NOMO-1 (cell line): Measurements from ENCODE around the gene ADAMTS7.
"Not testable (repeated sequence)": the region's sequence is repeated elsewhere in the genome, so short reads cannot be mapped to it uniquely, and the experiment has no call there.

Source experiments
- DNase-seq, 2 experiments: peaks; one replicate each; lab custom pipeline; 2025; ENCODE audit not compliant: unreplicated experiment in 2 of 2; lab: John Stamatoyannopoulos, UW

The ADAMTS7 gene

DNA sequence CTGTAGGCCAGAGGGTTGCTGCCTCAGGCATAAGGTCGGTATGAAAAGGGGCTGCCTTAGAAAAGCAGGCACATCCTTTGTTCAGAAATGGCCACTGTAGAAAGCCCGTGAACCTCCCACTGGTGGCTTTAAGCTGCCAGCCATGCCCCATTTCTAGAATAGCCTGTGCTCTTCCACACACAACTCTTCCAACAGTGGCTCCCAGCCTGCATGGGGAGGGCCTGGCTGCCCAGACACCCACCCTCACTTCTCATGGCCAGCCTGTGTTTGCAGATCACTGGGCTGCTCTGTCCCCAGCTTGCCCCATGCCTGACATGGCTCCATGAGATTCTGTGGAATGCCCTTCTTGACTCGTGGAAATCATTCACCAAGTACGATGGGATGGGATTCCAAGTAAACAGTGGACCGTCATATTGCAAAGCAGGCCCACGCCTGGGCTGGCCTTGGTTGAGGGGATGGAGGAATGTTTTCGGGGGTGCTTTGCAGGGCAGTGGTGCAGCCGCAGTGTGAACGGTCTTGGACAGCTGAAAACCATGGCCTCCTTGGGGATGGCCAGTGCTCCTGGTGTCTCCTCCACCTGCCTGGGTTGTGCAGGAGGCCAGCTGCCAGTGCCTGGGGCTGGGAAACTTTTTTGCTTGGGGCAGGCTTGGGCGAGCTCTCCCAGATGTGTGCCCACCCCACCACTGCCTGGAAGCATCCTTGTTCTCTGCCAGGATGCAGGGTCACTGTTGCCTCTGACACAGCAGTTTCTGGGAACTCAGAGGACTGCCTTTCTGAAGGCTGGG is 57.3 kb downstream of the ADAMTS7 start:
- not testable (repeated sequence) for DNase-seq

DNA sequence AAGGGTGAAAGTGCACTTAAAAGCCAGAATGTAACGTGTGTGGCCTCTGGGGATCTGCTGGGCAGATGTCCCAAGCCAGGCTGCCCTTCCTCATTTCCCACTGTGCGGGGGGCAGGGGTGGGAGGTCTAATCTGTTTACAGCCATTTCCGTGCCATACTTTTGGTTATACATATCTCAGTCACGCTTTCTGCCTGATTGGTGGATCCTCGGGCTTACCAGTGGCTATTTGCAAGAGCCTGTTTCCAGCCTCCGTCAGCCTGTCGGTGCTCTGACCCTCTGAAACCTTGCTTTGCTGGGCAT is 58.0 kb downstream of the ADAMTS7 start:
- DNase-seq = not testable (repeated sequence)

DNA sequence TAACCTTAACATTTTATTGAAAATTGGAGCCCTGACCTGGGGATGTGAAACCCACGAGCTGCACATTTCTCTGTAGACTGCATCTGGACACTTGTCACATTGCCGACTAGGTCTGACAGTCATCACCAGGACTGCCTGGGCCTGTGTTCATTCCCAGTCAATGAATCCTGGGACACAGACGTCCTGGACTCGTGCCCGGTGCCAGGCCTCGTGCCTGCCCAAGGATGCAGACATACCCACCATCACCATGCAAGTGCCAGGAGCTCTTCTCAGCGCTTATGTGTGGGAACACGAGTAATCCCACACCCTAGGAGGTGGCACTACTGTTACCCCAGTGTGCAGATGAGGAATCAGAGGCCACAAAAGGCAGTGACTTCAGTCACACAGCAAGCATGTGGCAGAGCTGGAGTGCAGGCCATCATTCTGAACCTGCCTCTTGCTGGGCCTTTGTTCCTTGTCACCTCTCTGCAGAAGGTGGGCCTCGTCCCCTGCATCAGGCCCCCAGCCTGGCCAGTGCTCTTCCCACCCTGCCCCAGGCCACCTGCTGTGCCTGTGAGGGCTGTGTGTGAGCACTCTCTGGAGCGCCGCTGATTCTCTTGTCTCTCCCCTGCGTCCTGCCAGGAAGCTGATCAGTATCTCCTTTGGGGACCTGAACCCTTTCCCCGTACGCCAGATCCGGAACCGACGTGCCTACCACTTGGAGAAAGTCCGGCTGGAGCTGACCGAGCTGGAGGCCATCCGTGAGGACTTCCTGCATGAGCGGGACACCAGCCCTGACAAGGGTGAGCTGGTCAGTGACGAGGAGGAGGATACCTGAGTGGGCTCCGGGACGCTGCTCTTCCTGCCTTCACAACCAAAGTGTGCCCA is 58.5 kb downstream of the ADAMTS7 start:
- no peak for DNase-seq

DNA sequence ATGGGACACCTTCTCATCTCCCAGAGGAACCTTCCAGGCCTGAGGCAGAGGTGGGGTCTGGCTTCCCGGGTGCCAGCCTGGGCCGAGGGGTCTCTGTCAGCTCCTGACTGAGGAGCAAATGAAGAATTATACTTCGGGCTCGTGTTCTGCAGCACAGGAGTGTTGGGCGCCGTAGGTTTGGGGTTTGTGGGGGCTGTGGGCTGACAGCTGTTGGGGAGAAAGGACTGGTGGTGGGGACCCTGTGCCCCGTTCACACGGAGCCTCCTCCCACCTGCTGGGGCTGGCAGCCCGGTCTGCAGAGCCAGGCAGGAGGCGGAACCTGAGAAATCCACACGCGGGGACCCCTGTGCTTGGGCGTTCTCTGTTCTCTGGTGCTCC is 59.7 kb downstream of the ADAMTS7 start:
- no peak for DNase-seq

DNA sequence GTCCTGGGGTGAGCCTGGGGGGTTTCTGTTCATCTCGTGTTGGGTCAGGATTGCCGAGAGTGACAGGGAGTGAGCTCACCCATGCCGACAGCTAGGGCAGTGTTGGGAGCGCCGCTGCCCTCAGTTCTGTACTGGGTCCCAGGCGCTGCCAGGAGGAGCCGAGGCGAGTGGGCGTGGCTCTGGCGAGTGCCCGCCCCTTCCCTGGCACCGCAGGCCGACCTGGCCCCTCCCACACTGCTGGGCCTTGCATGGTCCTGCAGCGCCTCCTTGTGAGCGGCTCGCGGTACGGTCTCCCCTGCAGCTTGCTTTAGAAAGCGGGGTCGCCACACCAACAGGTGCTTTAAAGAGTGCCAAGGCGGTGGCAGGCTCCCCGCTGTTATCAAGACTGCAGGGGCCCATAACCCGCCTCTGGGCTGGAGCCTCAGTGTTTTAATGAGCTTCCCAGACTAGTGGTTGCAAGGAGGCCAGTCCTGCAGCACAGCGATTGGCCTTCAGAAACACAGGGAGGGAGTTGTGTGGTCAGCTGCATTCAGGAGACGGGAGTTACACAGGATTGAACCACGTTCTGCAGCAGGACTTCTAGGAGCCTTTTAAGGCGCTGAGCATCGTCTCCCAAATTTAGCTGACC is 60.2 kb downstream of the ADAMTS7 start:
- DNase-seq = peak; percentile 69 to 88

DNA sequence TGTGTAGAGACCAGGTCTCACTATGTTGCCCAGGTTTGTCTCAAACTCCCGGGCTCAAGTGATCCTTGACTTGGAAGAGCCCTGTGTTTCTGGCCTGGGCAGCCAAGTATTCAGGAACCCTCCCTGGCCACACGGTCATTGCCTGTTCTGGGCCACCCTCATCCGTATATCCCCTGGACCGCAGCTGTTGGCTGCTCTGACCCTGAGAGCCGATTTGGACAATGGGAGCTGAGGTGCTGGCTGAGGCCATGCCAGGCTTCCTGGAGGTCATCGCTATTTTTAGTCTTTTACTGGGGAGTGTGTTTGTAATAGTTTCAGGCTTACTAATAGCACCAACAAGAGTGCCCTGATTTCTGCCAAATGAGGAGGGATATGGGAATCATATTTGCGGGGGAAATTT is 60.7 kb downstream of the ADAMTS7 start:
- DNase-seq = no peak

DNA sequence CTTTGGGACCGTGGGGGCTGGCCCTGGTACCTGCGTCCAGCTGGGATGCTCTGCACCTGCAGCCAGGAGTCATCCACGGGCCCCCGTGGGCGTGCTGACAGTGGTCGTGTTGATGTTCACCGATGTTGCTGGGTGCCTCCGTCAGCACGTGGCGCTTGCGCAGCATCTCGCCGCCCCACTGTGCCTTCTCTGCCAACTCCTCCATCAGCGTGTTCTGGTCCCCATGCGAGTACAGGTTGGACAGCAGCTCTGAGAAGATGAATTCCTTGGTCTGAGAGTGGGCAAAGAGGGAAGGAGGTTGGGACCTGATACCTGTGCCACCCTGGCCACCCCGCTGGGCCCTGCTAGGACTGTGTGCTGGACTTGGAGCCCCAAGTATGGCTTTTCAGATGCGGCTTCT is 61.4 kb downstream of the ADAMTS7 start:
- no peak for DNase-seq

DNA sequence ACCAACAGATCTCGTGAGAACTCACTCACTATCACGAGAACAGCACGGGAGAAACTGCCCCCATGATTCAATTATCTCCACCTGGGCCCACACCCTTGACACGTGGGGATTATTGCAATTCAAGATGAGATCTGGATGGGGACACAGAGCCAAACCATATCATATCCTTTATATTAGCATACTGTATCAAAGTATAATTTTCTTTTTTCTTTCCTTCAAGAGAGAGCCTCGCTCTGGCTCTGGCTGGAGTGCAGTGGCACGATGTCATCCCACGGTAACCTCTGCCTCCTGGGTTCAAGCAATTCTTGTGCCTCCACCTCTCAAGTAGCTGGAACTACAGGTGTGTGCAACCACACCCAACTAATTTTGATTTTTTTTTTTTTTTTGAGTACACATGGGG is 63.4 kb downstream of the ADAMTS7 start:
- not testable (repeated sequence) for DNase-seq

DNA sequence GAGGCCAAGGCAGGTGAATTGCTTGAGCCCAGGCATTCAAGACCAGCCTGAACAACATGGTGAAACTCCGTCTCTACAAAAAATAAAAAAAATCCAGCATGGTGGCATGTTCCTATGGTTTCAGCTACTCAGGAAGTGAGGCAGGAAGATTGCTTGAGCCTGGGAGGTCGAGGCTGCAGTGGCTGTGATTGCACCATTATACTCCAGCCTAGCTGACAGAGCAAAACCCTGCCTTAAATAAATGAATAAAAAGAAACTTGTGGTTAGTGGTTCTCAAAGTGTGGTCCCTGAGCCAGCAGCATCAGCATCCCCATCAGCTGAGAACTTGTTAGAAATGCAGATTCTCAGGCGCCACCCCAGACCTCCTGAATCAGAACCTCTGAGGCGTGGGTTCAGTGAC is 69.6 kb downstream of the ADAMTS7 start:
- DNase-seq = not testable (repeated sequence)

DNA sequence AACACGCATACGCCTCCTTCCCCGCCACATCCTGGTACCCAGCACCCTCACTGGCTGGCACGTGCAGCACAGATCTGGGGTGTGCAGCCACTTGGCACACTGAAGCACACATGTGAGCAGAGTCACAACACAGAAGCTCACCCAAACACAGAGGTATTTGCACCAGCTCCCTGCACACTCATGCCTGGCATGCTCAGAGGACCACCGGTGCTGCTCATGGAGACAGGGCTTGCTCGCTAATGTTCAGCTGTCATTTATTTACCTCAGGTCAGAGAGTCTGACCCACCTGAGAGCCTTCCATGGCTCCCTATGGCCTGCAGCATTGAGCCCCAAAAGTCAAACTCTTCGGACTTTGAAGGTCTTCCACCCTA is 70.4 kb downstream of the ADAMTS7 start:
- no peak for DNase-seq

DNA sequence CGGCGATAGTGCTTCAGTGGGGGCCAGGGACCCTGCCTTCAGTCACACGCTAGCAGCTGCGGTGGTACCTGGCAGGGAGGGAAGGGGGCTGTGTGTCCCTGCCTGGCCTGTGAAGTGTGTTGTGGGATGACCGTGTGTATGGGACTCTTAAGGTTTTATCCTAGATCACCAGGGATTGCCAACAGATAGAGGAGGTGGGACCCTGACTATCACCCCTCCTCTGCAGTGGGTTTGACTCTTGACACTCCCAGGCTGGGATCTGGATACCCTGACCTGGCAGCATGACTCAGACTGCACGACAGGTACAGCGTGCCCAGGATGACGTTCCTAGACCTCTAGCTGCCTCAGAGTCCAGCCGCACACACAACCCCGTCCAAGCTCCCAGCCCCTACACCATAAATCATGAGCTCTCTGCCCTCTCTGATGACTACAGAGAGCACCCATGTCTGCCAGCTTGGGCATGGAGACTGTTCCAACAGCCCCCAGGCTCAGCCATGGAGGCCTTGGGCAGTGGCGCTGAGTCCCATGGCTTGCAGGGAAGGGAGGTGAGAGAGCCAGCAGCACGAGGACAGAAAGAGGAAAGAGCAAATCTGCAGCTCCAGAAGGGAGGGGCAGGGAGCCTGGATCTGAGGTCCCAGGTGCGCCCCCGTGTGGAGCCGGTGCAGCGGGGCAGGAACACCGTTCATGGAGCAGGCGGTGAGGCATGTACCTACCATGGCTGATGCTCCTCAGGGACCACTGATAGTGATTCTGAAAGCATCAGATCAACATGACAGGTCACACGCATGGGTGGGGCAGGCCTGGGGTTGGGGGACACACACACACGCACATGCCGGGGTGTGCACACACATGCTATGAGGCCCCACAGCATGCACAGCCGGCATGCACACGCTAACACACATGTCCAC is 71.0 kb downstream of the ADAMTS7 start:
- peak; percentile 70 to 73 for DNase-seq

DNA sequence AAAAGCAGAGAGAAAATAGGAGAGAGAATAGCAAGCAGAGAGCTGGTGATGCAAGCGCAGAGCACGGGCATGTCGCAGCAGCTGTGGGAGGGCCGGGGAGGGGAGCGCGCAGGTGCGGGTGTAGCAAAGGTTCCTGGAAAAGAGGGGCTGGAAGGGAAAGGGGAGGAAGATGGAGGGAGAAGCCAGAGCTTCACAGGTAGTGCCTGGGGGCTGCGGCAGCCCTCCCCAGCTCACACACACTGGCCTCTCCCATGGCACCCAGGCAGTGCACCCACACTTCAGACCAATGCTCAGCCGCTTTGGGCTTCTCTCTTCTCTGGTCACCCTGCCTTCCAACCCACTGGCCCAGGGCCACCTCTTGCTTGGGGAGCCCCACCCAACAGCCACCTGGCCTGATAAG is 72.1 kb downstream of the ADAMTS7 start:
- no peak for DNase-seq

DNA sequence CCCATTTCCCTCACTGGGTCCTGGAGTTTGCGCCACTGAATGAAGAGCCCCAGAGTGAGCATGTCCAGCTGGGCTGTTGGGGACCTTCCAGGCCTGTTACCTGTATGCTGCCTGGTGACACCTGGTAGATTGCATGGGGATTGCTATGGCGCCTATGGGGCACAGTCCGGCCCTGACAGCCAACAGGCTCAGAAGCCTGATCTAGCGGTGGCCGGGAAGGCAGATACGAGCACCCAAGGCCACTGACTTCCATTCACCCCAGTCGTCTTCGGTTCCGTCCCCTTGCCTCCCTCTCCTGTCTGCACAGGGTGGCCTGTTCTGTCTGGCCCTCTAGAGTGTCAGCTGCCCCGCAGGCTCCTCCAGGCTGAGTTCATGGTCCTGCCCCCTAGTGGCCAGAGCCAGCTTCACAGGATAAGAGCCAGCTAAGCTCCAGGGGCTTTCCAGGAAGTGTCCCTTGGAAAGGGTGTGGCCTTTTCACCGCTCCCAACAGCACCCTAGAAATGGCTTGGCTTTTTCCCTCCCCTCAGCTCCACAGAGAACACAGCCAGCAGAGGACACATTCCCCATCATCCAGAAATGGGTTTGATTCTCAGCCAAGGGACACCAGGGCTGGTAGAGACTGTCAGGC is 73.2 kb downstream of the ADAMTS7 start:
- peak; percentile 22 to 42 for DNase-seq

DNA sequence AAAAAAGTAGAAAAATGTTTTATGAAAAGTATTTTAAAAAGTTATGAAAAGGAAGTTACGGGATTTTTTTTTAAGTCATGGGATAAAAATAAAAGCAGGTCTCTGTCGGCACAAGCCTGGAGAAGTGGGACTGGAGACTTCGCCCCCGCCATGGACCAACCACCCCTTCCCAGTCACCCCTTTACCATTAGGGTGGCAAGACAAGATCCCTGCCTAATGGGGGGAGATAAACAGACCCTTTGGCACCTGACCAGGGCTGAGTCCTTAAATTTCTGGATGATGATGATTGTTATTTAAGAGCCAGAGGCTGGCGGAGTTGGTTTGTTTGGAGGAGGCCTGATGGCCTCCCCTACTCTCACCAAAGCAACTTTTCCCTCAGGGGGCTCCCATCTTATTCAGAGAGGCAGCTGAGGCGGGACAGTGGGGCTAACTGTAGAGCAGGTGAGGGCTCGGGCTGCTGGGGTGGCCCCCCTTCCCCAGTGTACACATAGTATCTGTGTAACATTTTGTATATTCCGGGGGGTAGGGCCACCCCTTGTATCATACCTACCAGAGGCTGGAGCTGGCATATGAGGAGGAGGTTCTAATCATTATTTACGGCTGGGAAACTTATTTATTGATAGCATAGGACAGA is 74.0 kb downstream of the ADAMTS7 start:
- DNase-seq = no peak

DNA sequence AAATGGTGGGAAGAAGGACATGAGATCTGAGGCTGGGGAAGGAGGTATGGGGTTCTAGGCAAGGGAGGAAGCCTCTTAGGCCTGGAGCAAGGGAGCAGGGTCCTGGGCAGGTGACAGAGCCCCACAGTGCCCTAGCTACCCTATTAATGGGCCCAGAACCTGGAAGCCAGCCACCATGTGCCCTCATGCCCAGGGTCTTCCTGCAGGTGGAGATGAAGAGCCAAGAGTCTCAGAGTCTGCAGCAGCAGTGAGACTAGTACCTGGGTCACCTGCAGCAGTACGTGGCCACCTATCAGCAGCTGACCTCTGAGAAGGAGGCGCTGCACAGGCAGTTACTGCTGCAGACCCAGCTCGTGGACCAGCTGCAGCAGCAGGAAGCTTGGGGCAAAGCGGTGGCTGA is 75.0 kb downstream of the ADAMTS7 start:
- DNase-seq = not testable (repeated sequence)

DNA sequence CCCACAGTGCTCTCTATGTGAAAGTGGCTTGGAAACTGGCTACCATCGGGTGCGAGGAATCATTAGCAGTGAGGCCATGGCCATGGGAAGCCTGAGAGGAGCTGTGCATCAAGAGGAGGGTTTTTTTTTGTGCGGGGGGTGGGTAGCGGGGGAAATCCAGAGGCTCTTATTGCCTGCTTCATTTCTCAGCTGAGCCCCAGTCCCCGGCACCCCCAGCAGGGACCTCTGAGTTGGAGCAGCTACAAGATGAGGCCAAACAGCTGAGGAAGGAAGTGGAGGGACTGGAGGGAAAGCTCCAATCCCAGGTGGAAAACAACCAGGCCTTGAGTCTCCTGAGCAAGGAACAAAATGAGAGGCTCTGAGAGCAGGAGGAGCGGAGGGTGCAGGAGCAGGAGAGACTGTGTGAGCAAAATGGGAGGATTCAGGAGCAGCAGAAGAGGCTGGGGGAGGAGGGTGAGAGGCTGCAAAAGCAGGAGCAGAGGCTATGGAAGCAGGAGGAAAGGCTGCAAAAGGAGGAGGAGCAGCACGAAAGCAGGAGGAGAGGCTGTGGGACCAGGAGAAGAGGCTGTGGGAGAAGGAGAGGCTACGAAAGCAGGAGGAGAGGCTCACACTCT is 76.7 kb downstream of the ADAMTS7 start:
- no peak for DNase-seq

DNA sequence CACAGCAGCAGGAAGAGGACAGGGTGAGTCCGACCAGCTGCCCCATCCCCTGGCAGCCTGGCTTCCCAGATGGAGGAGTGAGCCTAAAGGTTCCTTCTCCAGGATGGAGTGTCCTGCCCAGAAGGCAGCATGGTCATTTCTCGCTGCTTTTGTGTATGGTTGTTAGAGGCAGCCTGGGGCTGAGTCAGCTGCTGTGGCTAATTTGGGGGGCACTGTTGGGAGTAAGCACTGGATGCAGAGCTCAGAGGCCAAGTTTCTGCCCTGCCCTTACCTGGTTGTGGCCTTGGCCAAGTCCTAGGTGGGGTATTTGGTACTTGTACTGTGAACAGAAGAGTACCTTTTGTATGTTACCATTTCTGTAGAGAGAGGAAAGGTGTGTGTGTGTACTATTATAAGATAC is 78.6 kb downstream of the ADAMTS7 start:
- DNase-seq = no peak

DNA sequence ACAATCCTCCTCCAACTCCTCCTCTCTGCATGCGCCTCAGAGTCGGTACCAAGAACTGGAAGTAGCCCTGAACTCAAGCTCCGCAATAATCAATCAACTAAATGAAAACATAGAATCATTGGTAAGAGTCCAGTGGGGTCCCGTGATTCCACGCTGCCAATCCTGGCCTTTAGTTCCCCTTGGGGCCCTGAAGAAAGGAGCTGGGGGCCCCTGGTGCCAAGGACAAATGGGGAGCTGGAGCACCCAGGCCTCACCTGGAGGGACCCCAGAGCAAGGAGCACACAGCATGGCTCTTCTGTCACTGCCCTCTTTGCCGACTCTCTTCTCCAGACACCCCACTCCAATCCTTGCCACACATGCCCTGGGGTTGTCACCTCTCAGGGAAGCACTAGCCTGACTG is 80.3 kb downstream of the ADAMTS7 start:
- DNase-seq = no peak

DNA sequence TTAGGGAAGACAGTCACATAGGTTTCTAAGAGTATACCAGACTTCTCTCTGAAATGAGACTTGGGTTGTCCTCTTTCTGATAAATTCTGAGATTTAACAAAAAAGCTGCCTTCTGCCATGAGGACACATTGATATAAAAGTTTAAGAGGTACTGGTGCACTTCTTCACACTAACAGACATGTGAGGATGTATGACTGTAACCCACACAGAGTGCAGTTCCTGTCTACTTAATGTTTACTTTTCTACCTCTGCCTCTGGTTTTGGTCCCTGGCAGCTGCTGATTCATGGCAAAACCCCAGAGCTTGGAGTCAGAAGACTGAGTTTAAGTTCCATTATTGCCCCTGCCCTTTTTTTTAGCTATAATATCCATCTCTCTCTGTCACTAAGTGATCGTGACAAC is 82.8 kb downstream of the ADAMTS7 start:
- not testable (repeated sequence) for DNase-seq
